Chondrocyte (in vitro differentiated cells): ENCODE measurements around the gene NCBP2L. TPM values are rescaled to one million over a fixed set of nuclear protein-coding genes. Genes with fewer than 3 reads are reported as not detected.
A peak's percentile ranks its signal among the peaks of the same experiment; 100 is the strongest.
"Not testable (repeated sequence)": the region's sequence is repeated elsewhere in the genome, so short reads cannot be mapped to it uniquely, and the experiment has no call there.

Source experiments
- DNase-seq: peaks from one replicate; pipeline ENCODE4 v3.0.0; 2021; ENCODE audit warnings: mixed read lengths, low spot score
- H3K27ac Mint-ChIP-seq: one replicate; pipeline ENCODE4 v1.8.0; 2021; ENCODE audit warnings: mild to moderate bottlenecking, moderate library complexity, mixed read lengths; ENCODE audit not compliant: unreplicated experiment
- H3K27me3 Mint-ChIP-seq: 2 replicates; pipeline ENCODE4 v1.8.0; 2021; ENCODE audit warnings: low read depth, mixed read lengths
- H3K36me3 Mint-ChIP-seq: 2 replicates; pipeline ENCODE4 v1.8.0; 2021; ENCODE audit warnings: low read depth, mixed read lengths
- H3K4me1 Mint-ChIP-seq: 2 replicates; pipeline ENCODE4 v1.8.0; 2021; ENCODE audit warnings: low read depth, mild to moderate bottlenecking, mixed read lengths
- H3K4me3 Mint-ChIP-seq: one replicate; pipeline ENCODE4 v1.8.0; 2021; ENCODE audit warnings: mild to moderate bottlenecking, moderate library complexity, mixed read lengths; ENCODE audit not compliant: unreplicated experiment
- H3K9me3 Mint-ChIP-seq: 2 replicates; pipeline ENCODE4 v1.8.0; 2021; ENCODE audit warnings: low read depth, mixed read lengths
- CTCF ChIP-seq: fragments of 200-600 bp; sonication (generic); IDR thresholded peaks from 2 replicates; pipeline ENCODE4 v1.5.0; 2021; ENCODE audit warnings: antibody characterized with exemption, mild to moderate bottlenecking, moderate library complexity
- total RNA-seq: library from RNA; stranded (reverse); gene quantifications from 3 replicates; pipeline ENCODE4 v1.2.1, GENCODE V29; 2021

Gene NCBP2L
- total RNA-seq, 1 donor from 2014 or later = not detected

DNA sequence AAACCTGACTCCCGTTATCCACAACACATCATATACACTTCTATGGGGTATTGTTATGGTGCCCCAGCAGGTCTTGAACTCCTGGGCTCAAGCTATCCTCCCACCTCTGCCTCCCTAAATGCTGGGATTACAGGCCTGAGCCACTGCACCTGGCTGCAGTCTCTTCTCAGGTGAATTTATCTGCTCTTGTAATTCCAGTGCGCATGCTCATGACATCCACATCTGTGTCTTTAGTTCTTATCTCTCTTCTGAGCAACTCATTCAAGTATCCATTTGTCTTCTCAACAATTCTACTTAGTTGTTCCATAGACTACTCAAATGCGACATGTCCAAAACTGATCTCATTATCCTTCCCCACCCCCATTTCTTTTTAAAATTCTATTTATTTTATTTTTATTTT is 27.6 kb downstream of the NCBP2L start:
- Mint-ChIP-seq H3K4me1 (no peaks in the 10 kb centered on the region), H3K27me3 (peaks cover 3% of the 10 kb centered on the region), H3K36me3 (peaks cover 2% of the 10 kb centered on the region), H3K27ac (no peak overlapping the region), H3K4me3 (no peak overlapping the region), H3K9me3 (peaks cover 27% of the 10 kb centered on the region)
- no peak for DNase-seq
- TF ChIP-seq CTCF = no peak

DNA sequence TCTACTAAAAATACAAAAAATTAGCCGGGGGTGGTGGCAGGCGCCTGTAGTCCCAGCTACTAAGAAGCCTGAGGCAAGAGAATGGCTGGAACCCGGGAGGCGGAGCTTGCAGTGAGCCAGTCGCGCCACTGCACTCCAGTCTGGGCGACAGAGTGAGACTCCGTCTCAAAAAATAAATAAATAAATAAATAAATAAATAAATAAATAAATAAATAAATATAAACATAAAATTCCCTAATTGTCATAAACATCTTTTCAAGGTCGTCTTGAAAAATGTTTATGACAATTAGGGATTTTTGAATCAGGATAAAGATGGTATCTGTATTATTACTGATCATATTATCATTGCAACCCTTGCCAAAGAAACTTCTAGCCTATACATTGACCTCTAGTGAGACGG is 32.5 kb downstream of the NCBP2L start:
- not testable (repeated sequence) for H3K9me3 Mint-ChIP-seq, H3K27ac Mint-ChIP-seq, H3K4me1 Mint-ChIP-seq, DNase-seq, H3K4me3 Mint-ChIP-seq, H3K36me3 Mint-ChIP-seq
- peaks cover 21% of the 10 kb centered on the region for H3K27me3 Mint-ChIP-seq

DNA sequence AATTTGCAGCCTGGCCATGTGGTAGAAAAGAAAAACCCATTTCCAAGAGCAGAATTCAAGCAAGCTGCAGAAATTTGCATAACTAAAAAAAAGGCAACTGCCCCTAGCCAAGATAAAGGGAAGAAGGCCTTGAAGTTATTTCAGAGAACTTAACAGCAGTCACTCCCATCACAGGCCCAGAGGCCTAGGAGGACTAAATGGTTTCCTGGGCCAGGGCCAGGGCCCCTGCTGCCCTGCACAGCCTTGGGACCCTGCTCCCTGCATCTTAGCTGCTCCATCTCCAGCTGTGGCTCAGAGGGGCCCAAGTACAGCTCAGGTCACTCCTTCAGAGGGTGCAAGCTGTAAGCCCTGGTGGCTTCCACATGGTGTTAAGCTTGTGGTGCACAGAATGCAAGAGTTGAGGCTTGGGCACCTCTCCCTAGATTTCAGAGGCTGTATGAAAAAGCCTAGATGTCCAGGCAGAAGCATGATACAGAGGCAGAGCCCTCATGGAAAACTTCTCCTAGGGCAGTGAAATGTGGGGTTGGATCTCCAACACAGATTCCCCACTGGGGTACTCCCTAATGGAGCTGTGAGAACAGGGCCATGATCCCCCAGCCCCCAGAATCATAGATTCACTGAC is 41.5 kb downstream of the NCBP2L start:
- Mint-ChIP-seq H3K4me1 (peaks cover 7% of the 10 kb centered on the region), H3K27ac (no peak overlapping the region), H3K36me3 (no peaks in the 10 kb centered on the region), H3K27me3 (peaks cover 2% of the 10 kb centered on the region), H3K9me3 (peaks cover 3% of the 10 kb centered on the region), H3K4me3 (no peak overlapping the region)
- DNase-seq = no peak
- TF ChIP-seq CTCF = no peak

DNA sequence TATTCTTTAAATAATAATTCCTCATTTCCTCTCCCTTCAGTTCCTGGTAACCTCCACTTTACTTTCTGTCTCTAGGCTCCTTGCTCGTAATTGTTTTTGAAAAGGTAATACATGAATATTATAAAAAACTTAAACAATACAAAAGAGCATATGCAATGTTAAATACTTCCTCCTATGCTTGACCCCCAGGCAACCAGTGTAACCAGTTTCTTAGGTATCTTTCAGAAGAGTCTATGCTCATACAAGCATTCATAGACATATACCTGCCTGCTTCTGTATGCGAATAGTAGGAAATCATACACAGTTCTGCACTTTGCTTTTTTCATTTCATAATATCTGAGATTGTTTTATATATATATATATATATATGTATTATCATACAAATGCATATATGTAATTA is 45.5 kb downstream of the NCBP2L start:
- H3K27me3 Mint-ChIP-seq = no peaks in the 10 kb centered on the region
- H3K4me3 Mint-ChIP-seq = no peak overlapping the region
- no peaks in the 10 kb centered on the region for H3K36me3 Mint-ChIP-seq
- H3K27ac Mint-ChIP-seq = no peak overlapping the region
- TF ChIP-seq CTCF = no peak
- peaks cover 3% of the 10 kb centered on the region for H3K9me3 Mint-ChIP-seq
- peaks cover 27% of the 10 kb centered on the region for H3K4me1 Mint-ChIP-seq
- no peak for DNase-seq

DNA sequence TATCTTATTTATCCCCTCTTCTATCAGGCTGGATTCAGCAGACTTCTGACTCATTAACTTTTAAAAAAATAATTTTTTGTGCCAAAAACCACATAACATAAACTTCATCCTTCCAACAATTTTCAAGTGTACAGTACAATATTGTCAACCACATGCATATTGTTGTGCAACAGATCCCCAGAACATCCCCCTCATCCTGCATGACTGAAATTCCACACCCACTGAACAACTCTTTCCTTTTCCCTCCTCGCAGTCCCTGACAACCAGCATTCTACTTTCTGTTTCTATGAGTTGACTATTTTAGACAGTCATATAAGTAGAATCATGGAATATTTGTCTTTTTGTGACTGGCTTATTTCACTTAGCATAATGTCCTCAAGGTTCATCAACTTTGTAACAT is 45.9 kb downstream of the NCBP2L start:
- Mint-ChIP-seq H3K27ac (no peak overlapping the region), H3K27me3 (no peaks in the 10 kb centered on the region), H3K9me3 (peaks cover 3% of the 10 kb centered on the region), H3K4me3 (no peak overlapping the region), H3K4me1 (peaks cover 28% of the 10 kb centered on the region), H3K36me3 (no peaks in the 10 kb centered on the region)
- no peak for TF ChIP-seq CTCF
- no peak for DNase-seq

- Mint-ChIP-seq H3K27ac (peak within 1 kb of the TSS; percentile 88), H3K4me3 (peak within 1 kb of the TSS; percentile 76), H3K4me1 (peaks cover 28% of the 10 kb centered on the region), H3K27me3 (no peaks in the 10 kb centered on the region), H3K9me3 (no peaks in the 10 kb centered on the region), H3K36me3 (no peaks in the 10 kb centered on the region)
- no peak for TF ChIP-seq CTCF
- no peak for DNase-seq
These were observed 48.2 kb downstream of the NCBP2L start, which contains the start of gene MID2 for GRCh38 chrX:107825698-107826237. TSS of gene MID2 (plus strand) at chrX:107825866. CDS start at chrX:107826427, 561 bp downstream.
